ENCODE measurements around the gene FAM3A.

Gene FAM3A

GRCh38 chrX:154526901-154527675 lies 11.1 kb upstream of the FAM3A start:
- Histone ChIP-seq H3K27ac (ENCODE audit: extremely low read depth, low read depth, low read length) (peak overlapping the region; percentile 57), H3K36me3 (ENCODE audit: control insufficient read depth in 2 of 2, insufficient read depth in 1 of 2, low read length in 2 of 2) (peaks cover 0 to 12% of the 10 kb centered on the region in 2 experiments; a peak in 1 of 3 replicates), H3K4me1 (ENCODE audit: control insufficient read depth, insufficient read depth, low read length) (0 out of 2 replicates have a peak, but pooled peaks cover 2% of the 10 kb centered on the region), H3K9me3 (ENCODE audit: control insufficient read depth, insufficient read depth, low read depth, low read length) (no peaks in the 10 kb centered on the region), H3K4me3 (ENCODE audit: low read depth, low read length) (peak overlapping the region; percentile 19)
- ChIA-PET POLR2A (interaction anchor here (0.6 to 1.7 kb wide), 10 partner anchors 11 to 513 kb away, joined by 3 to 15 read pairs (median 3); partner anchors contain the start of genes EMD, FAM3A, FLNA and SLC10A3), CTCF (interaction anchor here (0.6 to 1.6 kb wide), 24 partner anchors 8 to 1488 kb away, joined by 3 to 11 read pairs (median 4); partner anchors contain the start of genes DNASE1L1, FLNA, RPL10 and SLC10A3)
- TF ChIP-seq ZNF610 (tag by site-specific recombination; IDR thresholded peaks at IDR 0.05; ENCODE audit: borderline replicate concordance) (no peak), ZNF513 (tag by site-specific recombination; IDR thresholded peaks at IDR 0.05) (no peak), SCRT2 (tag by site-specific recombination; IDR thresholded peaks at IDR 0.05) (peak; percentile 70), ZNF292 (tag by site-specific recombination; IDR thresholded peaks at IDR 0.05; ENCODE audit: borderline replicate concordance, low read depth) (no peak), ZNF302 (tag by site-specific recombination; IDR thresholded peaks at IDR 0.05; ENCODE audit: low read depth) (no peak), ZNF501 (tag by site-specific recombination; IDR thresholded peaks at IDR 0.05) (no peak), KLF8 (tag by site-specific recombination; IDR thresholded peaks at IDR 0.05) (peak; percentile 22; the same call in 1 of the 2 replicates), ZNF621 (tag by site-specific recombination; IDR thresholded peaks at IDR 0.05) (no peak), KLF9 (tag by site-specific recombination; IDR thresholded peaks at IDR 0.05; ENCODE audit: low read depth) (peak; percentile 42; the same call in 1 of the 2 replicates), ZNF214 (tag by site-specific recombination; IDR thresholded peaks at IDR 0.05; ENCODE audit: borderline replicate concordance) (no peak), GLI4 (tag by site-specific recombination; IDR thresholded peaks at IDR 0.05) (no peak), ZNF776 (tag by site-specific recombination; IDR thresholded peaks at IDR 0.05; ENCODE audit: borderline replicate concordance) (no peak), ZNF830 (tag by site-specific recombination; IDR thresholded peaks at IDR 0.05; ENCODE audit: low read depth) (no peak), ZIC2 (tag by site-specific recombination; IDR thresholded peaks at IDR 0.05) (no peak), ZSCAN16 (tag by site-specific recombination; IDR thresholded peaks at IDR 0.05) (no peak), ZNF549 (tag by site-specific recombination; IDR thresholded peaks at IDR 0.05) (no peak), ZEB2 (tag by site-specific recombination; IDR thresholded peaks at IDR 0.05) (no peak), ZBTB20 (tag by site-specific recombination; IDR thresholded peaks at IDR 0.05) (0 out of 2 replicates have a peak, but pooled peaks have one; percentile 14), ZFP41 (tag by site-specific recombination; IDR thresholded peaks at IDR 0.05; ENCODE audit: borderline replicate concordance) (no peak), KLF17 (tag by site-specific recombination; IDR thresholded peaks at IDR 0.05) (no peak)
- TF ChIP-seq, protein P1, sequence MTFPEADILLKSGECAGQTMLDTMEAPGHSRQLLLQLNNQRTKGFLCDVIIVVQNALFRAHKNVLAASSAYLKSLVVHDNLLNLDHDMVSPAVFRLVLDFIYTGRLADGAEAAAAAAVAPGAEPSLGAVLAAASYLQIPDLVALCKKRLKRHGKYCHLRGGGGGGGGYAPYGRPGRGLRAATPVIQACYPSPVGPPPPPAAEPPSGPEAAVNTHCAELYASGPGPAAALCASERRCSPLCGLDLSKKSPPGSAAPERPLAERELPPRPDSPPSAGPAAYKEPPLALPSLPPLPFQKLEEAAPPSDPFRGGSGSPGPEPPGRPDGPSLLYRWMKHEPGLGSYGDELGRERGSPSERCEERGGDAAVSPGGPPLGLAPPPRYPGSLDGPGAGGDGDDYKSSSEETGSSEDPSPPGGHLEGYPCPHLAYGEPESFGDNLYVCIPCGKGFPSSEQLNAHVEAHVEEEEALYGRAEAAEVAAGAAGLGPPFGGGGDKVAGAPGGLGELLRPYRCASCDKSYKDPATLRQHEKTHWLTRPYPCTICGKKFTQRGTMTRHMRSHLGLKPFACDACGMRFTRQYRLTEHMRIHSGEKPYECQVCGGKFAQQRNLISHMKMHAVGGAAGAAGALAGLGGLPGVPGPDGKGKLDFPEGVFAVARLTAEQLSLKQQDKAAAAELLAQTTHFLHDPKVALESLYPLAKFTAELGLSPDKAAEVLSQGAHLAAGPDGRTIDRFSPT (tag by site-specific recombination; IDR thresholded peaks at IDR 0.05) = no peak
- TF ChIP-seq, protein P2, sequence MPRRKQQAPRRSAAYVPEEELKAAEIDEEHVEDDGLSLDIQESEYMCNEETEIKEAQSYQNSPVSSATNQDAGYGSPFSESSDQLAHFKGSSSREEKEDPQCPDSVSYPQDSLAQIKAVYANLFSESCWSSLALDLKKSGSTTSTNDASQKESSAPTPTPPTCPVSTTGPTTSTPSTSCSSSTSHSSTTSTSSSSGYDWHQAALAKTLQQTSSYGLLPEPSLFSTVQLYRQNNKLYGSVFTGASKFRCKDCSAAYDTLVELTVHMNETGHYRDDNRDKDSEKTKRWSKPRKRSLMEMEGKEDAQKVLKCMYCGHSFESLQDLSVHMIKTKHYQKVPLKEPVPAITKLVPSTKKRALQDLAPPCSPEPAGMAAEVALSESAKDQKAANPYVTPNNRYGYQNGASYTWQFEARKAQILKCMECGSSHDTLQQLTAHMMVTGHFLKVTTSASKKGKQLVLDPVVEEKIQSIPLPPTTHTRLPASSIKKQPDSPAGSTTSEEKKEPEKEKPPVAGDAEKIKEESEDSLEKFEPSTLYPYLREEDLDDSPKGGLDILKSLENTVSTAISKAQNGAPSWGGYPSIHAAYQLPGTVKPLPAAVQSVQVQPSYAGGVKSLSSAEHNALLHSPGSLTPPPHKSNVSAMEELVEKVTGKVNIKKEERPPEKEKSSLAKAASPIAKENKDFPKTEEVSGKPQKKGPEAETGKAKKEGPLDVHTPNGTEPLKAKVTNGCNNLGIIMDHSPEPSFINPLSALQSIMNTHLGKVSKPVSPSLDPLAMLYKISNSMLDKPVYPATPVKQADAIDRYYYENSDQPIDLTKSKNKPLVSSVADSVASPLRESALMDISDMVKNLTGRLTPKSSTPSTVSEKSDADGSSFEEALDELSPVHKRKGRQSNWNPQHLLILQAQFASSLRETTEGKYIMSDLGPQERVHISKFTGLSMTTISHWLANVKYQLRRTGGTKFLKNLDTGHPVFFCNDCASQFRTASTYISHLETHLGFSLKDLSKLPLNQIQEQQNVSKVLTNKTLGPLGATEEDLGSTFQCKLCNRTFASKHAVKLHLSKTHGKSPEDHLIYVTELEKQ (tag by site-specific recombination; IDR thresholded peaks at IDR 0.05; ENCODE audit: borderline replicate concordance) = no peak
- TF ChIP-seq, protein P3, sequence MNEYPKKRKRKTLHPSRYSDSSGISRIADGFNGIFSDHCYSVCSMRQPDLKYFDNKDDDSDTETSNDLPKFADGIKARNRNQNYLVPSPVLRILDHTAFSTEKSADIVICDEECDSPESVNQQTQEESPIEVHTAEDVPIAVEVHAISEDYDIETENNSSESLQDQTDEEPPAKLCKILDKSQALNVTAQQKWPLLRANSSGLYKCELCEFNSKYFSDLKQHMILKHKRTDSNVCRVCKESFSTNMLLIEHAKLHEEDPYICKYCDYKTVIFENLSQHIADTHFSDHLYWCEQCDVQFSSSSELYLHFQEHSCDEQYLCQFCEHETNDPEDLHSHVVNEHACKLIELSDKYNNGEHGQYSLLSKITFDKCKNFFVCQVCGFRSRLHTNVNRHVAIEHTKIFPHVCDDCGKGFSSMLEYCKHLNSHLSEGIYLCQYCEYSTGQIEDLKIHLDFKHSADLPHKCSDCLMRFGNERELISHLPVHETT (tag by site-specific recombination; IDR thresholded peaks at IDR 0.05) = no peak
- TF ChIP-seq, protein P4, sequence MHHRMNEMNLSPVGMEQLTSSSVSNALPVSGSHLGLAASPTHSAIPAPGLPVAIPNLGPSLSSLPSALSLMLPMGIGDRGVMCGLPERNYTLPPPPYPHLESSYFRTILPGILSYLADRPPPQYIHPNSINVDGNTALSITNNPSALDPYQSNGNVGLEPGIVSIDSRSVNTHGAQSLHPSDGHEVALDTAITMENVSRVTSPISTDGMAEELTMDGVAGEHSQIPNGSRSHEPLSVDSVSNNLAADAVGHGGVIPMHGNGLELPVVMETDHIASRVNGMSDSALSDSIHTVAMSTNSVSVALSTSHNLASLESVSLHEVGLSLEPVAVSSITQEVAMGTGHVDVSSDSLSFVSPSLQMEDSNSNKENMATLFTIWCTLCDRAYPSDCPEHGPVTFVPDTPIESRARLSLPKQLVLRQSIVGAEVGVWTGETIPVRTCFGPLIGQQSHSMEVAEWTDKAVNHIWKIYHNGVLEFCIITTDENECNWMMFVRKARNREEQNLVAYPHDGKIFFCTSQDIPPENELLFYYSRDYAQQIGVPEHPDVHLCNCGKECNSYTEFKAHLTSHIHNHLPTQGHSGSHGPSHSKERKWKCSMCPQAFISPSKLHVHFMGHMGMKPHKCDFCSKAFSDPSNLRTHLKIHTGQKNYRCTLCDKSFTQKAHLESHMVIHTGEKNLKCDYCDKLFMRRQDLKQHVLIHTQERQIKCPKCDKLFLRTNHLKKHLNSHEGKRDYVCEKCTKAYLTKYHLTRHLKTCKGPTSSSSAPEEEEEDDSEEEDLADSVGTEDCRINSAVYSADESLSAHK (tag by site-specific recombination; IDR thresholded peaks at IDR 0.05) = peak; percentile 62; the same call in 1 of the 2 replicates

Data from HEK293 (cell line).